BLaER1 (cell line): ENCODE results near the gene PRDM1.

Source experiments
- H3K27ac ChIP-seq: shearing (Covaris generic); formaldehyde crosslinking; 2 replicates; pipeline ENCODE4 v1.8.1; 2022
- H3K27me3 ChIP-seq: shearing (Covaris generic); formaldehyde crosslinking; 2 replicates; pipeline ENCODE4 v1.8.1; 2022
- H3K36me3 ChIP-seq: shearing (Covaris generic); formaldehyde crosslinking; 2 replicates; pipeline ENCODE4 v1.8.1; 2022
- H3K4me1 ChIP-seq: shearing (Covaris generic); formaldehyde crosslinking; 2 replicates; pipeline ENCODE4 v1.8.1; 2022
- H3K4me2 ChIP-seq: shearing (Covaris generic); formaldehyde crosslinking; 2 replicates; pipeline ENCODE4 v1.8.1; 2022
- H3K4me3 ChIP-seq: shearing (Covaris generic); formaldehyde crosslinking; 2 replicates; pipeline ENCODE4 v1.8.1; 2022
- H3K9ac ChIP-seq: shearing (Covaris generic); formaldehyde crosslinking; 2 replicates; pipeline ENCODE4 v1.8.1; 2022
- H3K9me3 ChIP-seq: shearing (Covaris generic); formaldehyde crosslinking; 2 replicates; pipeline ENCODE4 v1.8.1; 2022
- H4K20me1 ChIP-seq: shearing (Covaris generic); formaldehyde crosslinking; 2 replicates; pipeline ENCODE4 v1.8.1; 2022
- Cebpa-rat ChIP-seq: shearing (Covaris generic); IDR thresholded peaks from 2 replicates; pipeline ENCODE4 v1.8.1; 2022

The PRDM1 gene

GRCh38 chr6:106069478-106069877, 16.7 kb upstream of the PRDM1 start:
- H3K4me2 ChIP-seq = no peak overlapping the region
- no peaks in the 10 kb centered on the region for H3K27me3 ChIP-seq
- H4K20me1 ChIP-seq = no peaks in the 10 kb centered on the region
- H3K4me1 ChIP-seq = no peaks in the 10 kb centered on the region
- H3K4me3 ChIP-seq = no peak overlapping the region
- no peak overlapping the region for H3K27ac ChIP-seq
- no peaks in the 10 kb centered on the region for H3K36me3 ChIP-seq
- H3K9ac ChIP-seq = no peak overlapping the region
- no peak for TF ChIP-seq Cebpa-rat
- no peaks in the 10 kb centered on the region for H3K9me3 ChIP-seq

- no peaks in the 10 kb centered on the region for H3K4me1 ChIP-seq
- no peaks in the 10 kb centered on the region for H3K9me3 ChIP-seq
- no peak for TF ChIP-seq Cebpa-rat
- H3K4me2 ChIP-seq = no peak overlapping the region
- H3K36me3 ChIP-seq = no peaks in the 10 kb centered on the region
- H3K27ac ChIP-seq = no peak overlapping the region
- H3K27me3 ChIP-seq = no peaks in the 10 kb centered on the region
- H4K20me1 ChIP-seq = no peaks in the 10 kb centered on the region
- no peak overlapping the region for H3K4me3 ChIP-seq
- no peak overlapping the region for H3K9ac ChIP-seq
Measured at GRCh38 chr6:106070636-106071035, 15.5 kb upstream of the PRDM1 start.

- Histone ChIP-seq H3K36me3 (no peaks in the 10 kb centered on the region), H3K27me3 (no peaks in the 10 kb centered on the region), H3K9ac (no peak overlapping the region), H3K4me3 (no peak overlapping the region), H4K20me1 (no peaks in the 10 kb centered on the region), H3K4me2 (no peak overlapping the region), H3K9me3 (no peaks in the 10 kb centered on the region), H3K4me1 (no peaks in the 10 kb centered on the region), H3K27ac (no peak overlapping the region)
- TF ChIP-seq Cebpa-rat = no peak
Measured at GRCh38 chr6:106072501-106073090, 13.5 kb upstream of the PRDM1 start.

- Histone ChIP-seq H3K9me3 (no peaks in the 10 kb centered on the region), H3K4me1 (peaks cover 3% of the 10 kb centered on the region; the same call in 1 of the 2 replicates), H3K36me3 (no peaks in the 10 kb centered on the region), H4K20me1 (no peaks in the 10 kb centered on the region), H3K27me3 (no peaks in the 10 kb centered on the region), H3K4me2 (no peak overlapping the region), H3K27ac (no peak overlapping the region), H3K9ac (no peak overlapping the region), H3K4me3 (no peak overlapping the region)
- TF ChIP-seq Cebpa-rat = no peak
Measured at GRCh38 chr6:106074146-106074545, 12.0 kb upstream of the PRDM1 start.

GRCh38 chr6:106076139-106076538, 10.0 kb upstream of the PRDM1 start:
- H3K36me3 ChIP-seq = no peaks in the 10 kb centered on the region
- no peak overlapping the region for H3K4me3 ChIP-seq
- peaks cover 3% of the 10 kb centered on the region; the same call in 1 of the 2 replicates for H3K4me1 ChIP-seq
- no peak overlapping the region for H3K9ac ChIP-seq
- no peak for TF ChIP-seq Cebpa-rat
- no peak overlapping the region for H3K27ac ChIP-seq
- H3K27me3 ChIP-seq = no peaks in the 10 kb centered on the region
- H3K4me2 ChIP-seq = no peak overlapping the region
- H4K20me1 ChIP-seq = no peaks in the 10 kb centered on the region
- no peaks in the 10 kb centered on the region for H3K9me3 ChIP-seq

- Histone ChIP-seq H3K9ac (no peak overlapping the region), H3K27ac (no peak overlapping the region), H3K9me3 (no peaks in the 10 kb centered on the region), H4K20me1 (no peaks in the 10 kb centered on the region), H3K36me3 (no peaks in the 10 kb centered on the region), H3K27me3 (no peaks in the 10 kb centered on the region), H3K4me1 (peaks cover 3% of the 10 kb centered on the region; the same call in 1 of the 2 replicates), H3K4me2 (no peak overlapping the region), H3K4me3 (no peak overlapping the region)
- no peak for TF ChIP-seq Cebpa-rat
Measured at GRCh38 chr6:106077170-106077569, 9.0 kb upstream of the PRDM1 start.

GRCh38 chr6:106077881-106078280, 8.3 kb upstream of the PRDM1 start:
- no peak overlapping the region for H3K4me3 ChIP-seq
- no peak for TF ChIP-seq Cebpa-rat
- no peak overlapping the region for H3K27ac ChIP-seq
- no peak overlapping the region for H3K9ac ChIP-seq
- no peak overlapping the region for H3K4me2 ChIP-seq
- H4K20me1 ChIP-seq = no peaks in the 10 kb centered on the region
- H3K36me3 ChIP-seq = no peaks in the 10 kb centered on the region
- H3K4me1 ChIP-seq = peaks cover 9% of the 10 kb centered on the region
- H3K9me3 ChIP-seq = no peaks in the 10 kb centered on the region
- no peaks in the 10 kb centered on the region for H3K27me3 ChIP-seq

- H3K9ac ChIP-seq = no peak overlapping the region
- no peak overlapping the region for H3K27ac ChIP-seq
- H4K20me1 ChIP-seq = no peaks in the 10 kb centered on the region
- no peaks in the 10 kb centered on the region for H3K27me3 ChIP-seq
- no peaks in the 10 kb centered on the region for H3K9me3 ChIP-seq
- H3K4me1 ChIP-seq = peaks cover 32% of the 10 kb centered on the region
- H3K4me2 ChIP-seq = no peak overlapping the region
- no peak for TF ChIP-seq Cebpa-rat
- H3K4me3 ChIP-seq = no peak overlapping the region
- no peaks in the 10 kb centered on the region for H3K36me3 ChIP-seq
Measured at GRCh38 chr6:106079961-106080762, 6.0 kb upstream of the PRDM1 start.

- H3K9me3 ChIP-seq = no peaks in the 10 kb centered on the region
- TF ChIP-seq Cebpa-rat = no peak
- H3K4me1 ChIP-seq = peaks cover 37% of the 10 kb centered on the region
- H3K36me3 ChIP-seq = no peaks in the 10 kb centered on the region
- no peaks in the 10 kb centered on the region for H4K20me1 ChIP-seq
- no peak overlapping the region for H3K4me3 ChIP-seq
- H3K27me3 ChIP-seq = no peaks in the 10 kb centered on the region
- no peak overlapping the region for H3K4me2 ChIP-seq
- H3K9ac ChIP-seq = no peak overlapping the region
- no peak overlapping the region for H3K27ac ChIP-seq
Measured at GRCh38 chr6:106080763-106081095, 5.4 kb upstream of the PRDM1 start.

GRCh38 chr6:106081715-106082114, 4.4 kb upstream of the PRDM1 start:
- Histone ChIP-seq H3K9ac (no peak overlapping the region), H3K4me2 (no peak overlapping the region), H3K27me3 (no peaks in the 10 kb centered on the region; the same call in 1 of the 2 replicates), H3K27ac (no peak overlapping the region), H3K36me3 (no peaks in the 10 kb centered on the region), H4K20me1 (no peaks in the 10 kb centered on the region), H3K9me3 (no peaks in the 10 kb centered on the region), H3K4me3 (no peak overlapping the region), H3K4me1 (peaks cover 47% of the 10 kb centered on the region)
- no peak for TF ChIP-seq Cebpa-rat
